Tibial nerve (tissue), 4 donors: ENCODE results near the gene GPR31.
"Not testable (repeated sequence)": the region's sequence is repeated elsewhere in the genome, so short reads cannot be mapped to it uniquely, and the experiment has no call there.

Experiments used
- EP300 ChIP-seq, 2 donors: sonication (generic); formaldehyde crosslinking; IDR thresholded peaks; one replicate each; pipeline ENCODE4 v1.6.1; 2017; ENCODE audit warnings: antibody characterized with exemption in 2 of 2, mild to moderate bottlenecking in 1 of 2
- POLR2A ChIP-seq, 2 donors: fragments of 450-650 bp; IDR thresholded peaks; one replicate each; pipeline ENCODE4 v1.6.1; 2017; ENCODE audit warnings: antibody characterized with exemption in 2 of 2, mild to moderate bottlenecking in 2 of 2, moderate library complexity in 2 of 2
- TF ChIP-seq, protein P1 (sequence below), 5 experiments: fragments of 200-600 bp in 3 of 5; fragments of 450-650 bp in 2 of 5; sonication (generic) in 3 of 5; IDR thresholded peaks; one replicate each; pipeline ENCODE4 v1.5.1; 2016 to 2019; ENCODE audit warnings: antibody characterized with exemption in 5 of 5, mild to moderate bottlenecking in 3 of 5, moderate library complexity in 2 of 5

DNA sequence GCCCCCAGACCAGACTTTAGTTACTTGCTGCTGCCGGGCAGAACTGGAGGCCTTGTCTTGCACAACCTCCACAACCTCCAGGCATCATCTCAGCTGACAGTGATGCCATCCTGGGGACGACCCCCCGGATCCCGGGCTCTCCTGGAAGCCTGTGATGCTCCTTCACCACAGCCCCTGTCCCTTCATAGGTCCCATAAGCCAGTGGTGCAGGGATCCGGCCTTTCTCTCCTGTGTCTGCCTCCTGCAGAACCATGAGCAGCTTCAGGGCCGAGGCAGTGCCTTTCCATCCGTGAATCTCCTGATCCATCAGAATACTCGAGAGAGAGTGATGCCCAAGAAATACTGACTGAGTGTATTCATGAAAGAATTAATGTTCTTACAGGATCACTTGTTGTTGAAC lies 22.3 kb upstream of the GPR31 start:
- not testable (repeated sequence) for TF ChIP-seq POLR2A, EP300 (IDR thresholded peaks at IDR 0.05)
- TF ChIP-seq, protein P1, sequence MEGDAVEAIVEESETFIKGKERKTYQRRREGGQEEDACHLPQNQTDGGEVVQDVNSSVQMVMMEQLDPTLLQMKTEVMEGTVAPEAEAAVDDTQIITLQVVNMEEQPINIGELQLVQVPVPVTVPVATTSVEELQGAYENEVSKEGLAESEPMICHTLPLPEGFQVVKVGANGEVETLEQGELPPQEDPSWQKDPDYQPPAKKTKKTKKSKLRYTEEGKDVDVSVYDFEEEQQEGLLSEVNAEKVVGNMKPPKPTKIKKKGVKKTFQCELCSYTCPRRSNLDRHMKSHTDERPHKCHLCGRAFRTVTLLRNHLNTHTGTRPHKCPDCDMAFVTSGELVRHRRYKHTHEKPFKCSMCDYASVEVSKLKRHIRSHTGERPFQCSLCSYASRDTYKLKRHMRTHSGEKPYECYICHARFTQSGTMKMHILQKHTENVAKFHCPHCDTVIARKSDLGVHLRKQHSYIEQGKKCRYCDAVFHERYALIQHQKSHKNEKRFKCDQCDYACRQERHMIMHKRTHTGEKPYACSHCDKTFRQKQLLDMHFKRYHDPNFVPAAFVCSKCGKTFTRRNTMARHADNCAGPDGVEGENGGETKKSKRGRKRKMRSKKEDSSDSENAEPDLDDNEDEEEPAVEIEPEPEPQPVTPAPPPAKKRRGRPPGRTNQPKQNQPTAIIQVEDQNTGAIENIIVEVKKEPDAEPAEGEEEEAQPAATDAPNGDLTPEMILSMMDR (IDR thresholded peaks at IDR 0.05), result not testable (repeated sequence)
